Measurements from ENCODE around the gene CHCHD3. TPM values are rescaled to one million over a fixed set of nuclear protein-coding genes. Genes with fewer than 3 reads are reported as not detected.

CHCHD3 gene
- total RNA-seq, 4 donors from 2014 or later: 33.9 to 37.2 (median 35.8) TPM

- Histone ChIP-seq H3K36me3 (no peaks in the 10 kb centered on the region), H3K9me3 (no peaks in the 10 kb centered on the region), H3K27ac (no peak overlapping the region), H3K4me1 (no peaks in the 10 kb centered on the region), H3K4me3 (no peak overlapping the region), H3K27me3 (no peaks in the 10 kb centered on the region)
- TF ChIP-seq POLR2AphosphoS5 (IDR thresholded peaks at IDR 0.05) (no peak), EP300 (IDR thresholded peaks at IDR 0.05) (no peak), POLR2A (IDR thresholded peaks at IDR 0.05) (no peak), CTCF (IDR thresholded peaks at IDR 0.05) (no peak)
- DNase-seq (ENCODE audit: low spot score in 2 of 2): no peak
- 91% methylated on average over 4 of the region's 4 CpGs for WGBS
Observed at GRCh38 chr7:132857703-132858102, 224.2 kb downstream of the CHCHD3 start.

- Histone ChIP-seq H3K27me3 (no peaks in the 10 kb centered on the region), H3K4me1 (no peaks in the 10 kb centered on the region), H3K27ac (no peak overlapping the region), H3K4me3 (no peak overlapping the region), H3K9me3 (no peaks in the 10 kb centered on the region), H3K36me3 (no peaks in the 10 kb centered on the region)
- DNase-seq (ENCODE audit: low spot score in 2 of 2): no peak
- WGBS: 91% methylated on average over 4 of the region's 4 CpGs
- TF ChIP-seq CTCF (IDR thresholded peaks at IDR 0.05): no peak
- no peak for TF ChIP-seq EP300 (IDR thresholded peaks at IDR 0.05)
- TF ChIP-seq POLR2AphosphoS5 (IDR thresholded peaks at IDR 0.05): no peak
- TF ChIP-seq POLR2A (IDR thresholded peaks at IDR 0.05): no peak
Observed at GRCh38 chr7:132857031-132857430, 224.9 kb downstream of the CHCHD3 start.

- DNase-seq (ENCODE audit: low spot score in 2 of 2): no peak
- H3K9me3 ChIP-seq: no peaks in the 10 kb centered on the region
- H3K4me3 ChIP-seq: no peak overlapping the region
- H3K4me1 ChIP-seq: no peaks in the 10 kb centered on the region
- H3K27ac ChIP-seq: no peak overlapping the region
- TF ChIP-seq POLR2A (IDR thresholded peaks at IDR 0.05): no peak
- no peak for TF ChIP-seq CTCF (IDR thresholded peaks at IDR 0.05)
- TF ChIP-seq POLR2AphosphoS5 (IDR thresholded peaks at IDR 0.05): no peak
- no peak for TF ChIP-seq EP300 (IDR thresholded peaks at IDR 0.05)
- H3K27me3 ChIP-seq: no peaks in the 10 kb centered on the region
- no peaks in the 10 kb centered on the region for H3K36me3 ChIP-seq
- WGBS: 93% methylated on average over 5 of the region's 5 CpGs
Observed at GRCh38 chr7:132856416-132856815, 225.5 kb downstream of the CHCHD3 start.

- Histone ChIP-seq H3K27me3 (no peaks in the 10 kb centered on the region), H3K4me1 (no peaks in the 10 kb centered on the region), H3K4me3 (no peak overlapping the region), H3K9me3 (no peaks in the 10 kb centered on the region), H3K27ac (no peak overlapping the region), H3K36me3 (no peaks in the 10 kb centered on the region)
- TF ChIP-seq POLR2A (IDR thresholded peaks at IDR 0.05) (no peak), POLR2AphosphoS5 (IDR thresholded peaks at IDR 0.05) (no peak), CTCF (IDR thresholded peaks at IDR 0.05) (no peak), EP300 (IDR thresholded peaks at IDR 0.05) (no peak)
- no peak for DNase-seq (ENCODE audit: low spot score in 2 of 2)
- WGBS: 93% methylated on average over 2 of the region's 2 CpGs
Observed at GRCh38 chr7:132855901-132856300, 226.0 kb downstream of the CHCHD3 start.

- Histone ChIP-seq H3K4me3 (no peak overlapping the region), H3K9me3 (no peaks in the 10 kb centered on the region), H3K4me1 (no peaks in the 10 kb centered on the region), H3K36me3 (no peaks in the 10 kb centered on the region), H3K27me3 (no peaks in the 10 kb centered on the region), H3K27ac (no peak overlapping the region)
- no peak for TF ChIP-seq CTCF (IDR thresholded peaks at IDR 0.05)
- TF ChIP-seq POLR2AphosphoS5 (IDR thresholded peaks at IDR 0.05): no peak
- TF ChIP-seq POLR2A (IDR thresholded peaks at IDR 0.05): no peak
- 95% methylated on average over 1 of the region's 1 CpG for WGBS
- DNase-seq (ENCODE audit: low spot score in 2 of 2): no peak
Observed at GRCh38 chr7:132854238-132854637, 227.7 kb downstream of the CHCHD3 start.
